K562 (cell line): ENCODE results near the gene TCP10L. TPM values are rescaled to one million over a fixed set of nuclear protein-coding genes. Genes with fewer than 3 reads are reported as not detected.

Experiments used
- BCLAF1 ChIP-seq, 2 experiments: fragments of 450-650 bp in 1 of 2; IDR thresholded peaks; 2 replicates each; pipeline ENCODE4 v1.6.1; 2011 to 2017; ENCODE audit warnings: low read depth in 2 of 2, antibody characterized with exemption in 1 of 2, borderline replicate concordance in 1 of 2, low read length in 1 of 2, mild to moderate bottlenecking in 1 of 2, mixed read lengths in 1 of 2; ENCODE audit not compliant: control insufficient read depth in 1 of 2
- BRF1 ChIP-seq: IDR thresholded peaks from 3 replicates; pipeline ENCODE4 v1.6.1; 2011; ENCODE audit warnings: borderline replicate concordance, mild to moderate bottlenecking; ENCODE audit not compliant: insufficient read length; ENCODE audit errors: extremely low read depth
- CBX5 ChIP-seq: IDR thresholded peaks from 2 replicates; pipeline ENCODE4 v1.6.1; 2014; ENCODE audit warnings: low read depth, borderline replicate concordance
- DMBX1 ChIP-seq: fragments of 250-450 bp; sonication (Bioruptor Pico); IDR thresholded peaks from 2 replicates; pipeline ENCODE4 v1.8.0; 2022; ENCODE audit warnings: inconsistent platforms, mild to moderate bottlenecking, moderate library complexity, borderline replicate concordance
- ELK1 ChIP-seq: sonication (generic); formaldehyde crosslinking; IDR thresholded peaks from 2 replicates; pipeline ENCODE4 v1.8.1; 2022; ENCODE audit warnings: missing genetic modification reagents
- SLC30A9 ChIP-seq: fragments of 250-450 bp; sonication (Bioruptor Pico); IDR thresholded peaks from 2 replicates; pipeline ENCODE4 v1.8.0; 2022; ENCODE audit warnings: mild to moderate bottlenecking, moderate library complexity
- SNIP1 ChIP-seq: fragments of 450-650 bp; IDR thresholded peaks from 2 replicates; pipeline ENCODE4 v1.7.1; 2017; ENCODE audit warnings: low read depth, mild to moderate bottlenecking
- TSHZ1 ChIP-seq: fragments of 250-450 bp; sonication (Bioruptor Pico); IDR thresholded peaks from 2 replicates; pipeline ENCODE4 v1.4.0; 2020; ENCODE audit warnings: mild to moderate bottlenecking, moderate library complexity
- WHSC1 ChIP-seq: IDR thresholded peaks from one replicate; pipeline ENCODE4 v1.6.1; 2012; ENCODE audit warnings: low read length, control low read depth, inconsistent platforms
- ZNF124 ChIP-seq: sonication (generic); formaldehyde crosslinking; IDR thresholded peaks from 2 replicates; pipeline ENCODE4 v1.8.1; 2022; ENCODE audit warnings: missing genetic modification reagents
- ZNF175 ChIP-seq: fragments of 200-800 bp; sonication (Bioruptor generic); IDR thresholded peaks from 2 replicates; pipeline ENCODE4 v1.6.1; 2016; ENCODE audit warnings: low read depth, mild to moderate bottlenecking, missing genetic modification characterization, missing compliant biosample characterization
- ZNF277 ChIP-seq: fragments of 250-450 bp; sonication (Bioruptor Pico); IDR thresholded peaks from 2 replicates; pipeline ENCODE4 v1.8.0; 2022; ENCODE audit warnings: inconsistent platforms, mild to moderate bottlenecking, moderate library complexity, borderline replicate concordance
- ZNF696 ChIP-seq: fragments of 250-450 bp; sonication (Bioruptor Pico); conservative IDR thresholded peaks from 2 replicates; pipeline ENCODE4 v1.4.0; 2020; ENCODE audit warnings: mild to moderate bottlenecking, moderate library complexity
- polyA plus RNA-seq, 8 experiments: library from polyadenylated mRNA; depleted of rRNA in 4 of 8; stranded (reverse) in 5 of 8; unstranded in 3 of 8; fragments of >200 nt; fragmentation: Nextera tagmentation in 2 of 8; fragmentation: Illumina TruSeq in 1 of 8; extraction: Ambion mirVana in 2 of 8; extraction: Trizol in 1 of 8; gene quantifications; 2 replicates each; pipeline versions ENCODE4 v1.2.1 to v1.2.3, GENCODE V29; 2011 to 2014; ENCODE audit warnings: inconsistent platforms in 1 of 8, missing spikeins in 1 of 8
- total RNA-seq, 7 experiments: library from RNA; depleted of rRNA in 6 of 7; stranded (reverse); fragments of >200 nt in 6 of 7; fragmentation: Illumina TruSeq in 2 of 7; extraction: Trizol in 2 of 7; gene quantifications; 2 replicates each; pipeline versions ENCODE4 v1.2.1 to v1.2.3, GENCODE V29; 2011 to 2021; ENCODE audit warnings: low replicate concordance in 1 of 7
- TF ChIP-seq, protein P1 (sequence below): sonication (generic); formaldehyde crosslinking; IDR thresholded peaks from 2 replicates; pipeline ENCODE4 v1.5.0; 2020; ENCODE audit warnings: missing genetic modification reagents

The TCP10L gene
- total and polyA plus RNA-seq, 9 of the 15 experiments (the other 6 are each of a cell fraction or from before 2014, with no cell fraction given) = 0.34 to 0.91 (median 0.56) TPM; not detected in 2

DNA sequence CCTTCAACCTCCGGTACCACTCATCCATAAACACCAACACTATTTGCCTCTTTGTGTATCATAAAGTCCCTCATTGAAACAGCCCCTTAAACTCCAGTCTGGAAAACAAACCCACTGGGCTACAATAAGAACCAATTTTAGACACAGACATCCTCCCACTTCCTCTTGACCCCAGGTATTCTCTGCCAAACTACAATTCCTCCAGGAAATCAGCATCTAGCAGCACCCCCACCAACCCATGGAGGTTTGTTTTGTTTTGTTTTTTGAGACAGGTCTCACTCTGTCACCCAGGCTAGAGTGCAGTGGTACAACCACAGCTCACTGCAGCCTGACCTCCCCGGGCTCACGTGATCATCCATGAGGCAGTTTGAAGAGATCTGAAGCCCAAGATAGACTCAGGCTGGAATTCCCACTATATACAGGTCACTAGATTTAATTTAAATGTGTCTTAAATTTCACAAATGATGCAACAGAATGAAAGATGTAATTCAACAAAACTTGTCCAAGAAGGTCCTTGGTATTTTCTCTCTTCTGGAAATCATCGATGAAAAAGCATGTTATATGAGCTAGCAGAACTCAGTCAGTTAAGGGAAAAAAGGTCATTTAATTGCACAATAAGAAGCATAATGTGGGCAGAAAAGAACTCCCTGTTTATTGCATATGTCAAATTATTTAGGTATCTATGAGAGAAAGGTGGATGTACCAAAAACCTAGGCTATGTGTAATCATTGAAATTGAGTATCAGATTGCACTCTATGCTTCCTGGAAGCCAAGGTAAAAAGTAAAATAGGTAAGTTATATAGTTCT lies 30.3 kb downstream of the TCP10L start (continued):
- TF ChIP-seq TSHZ1 (CRISPR knock-in tag) (no peak), CBX5 (no peak), SNIP1 (no peak), WHSC1 (no peak), SLC30A9 (CRISPR knock-in tag) (no peak), ELK1 (CRISPR knock-in tag) (no peak), ZNF277 (CRISPR knock-in tag) (no peak), BRF1 (no peak), BCLAF1 (IDR thresholded peaks at IDR 0.05; ENCODE audit: borderline replicate concordance in 1 of 2, control insufficient read depth in 1 of 2, low read depth in 2 of 2, low read length in 1 of 2) (no peak), ZNF175 (CRISPR knock-in tag) (0 out of 2 replicates have a peak, but pooled peaks have one; percentile 44), ZNF696 (no peak), DMBX1 (CRISPR knock-in tag) (no peak), ZNF124 (CRISPR knock-in tag) (no peak)
- TF ChIP-seq, protein P1, sequence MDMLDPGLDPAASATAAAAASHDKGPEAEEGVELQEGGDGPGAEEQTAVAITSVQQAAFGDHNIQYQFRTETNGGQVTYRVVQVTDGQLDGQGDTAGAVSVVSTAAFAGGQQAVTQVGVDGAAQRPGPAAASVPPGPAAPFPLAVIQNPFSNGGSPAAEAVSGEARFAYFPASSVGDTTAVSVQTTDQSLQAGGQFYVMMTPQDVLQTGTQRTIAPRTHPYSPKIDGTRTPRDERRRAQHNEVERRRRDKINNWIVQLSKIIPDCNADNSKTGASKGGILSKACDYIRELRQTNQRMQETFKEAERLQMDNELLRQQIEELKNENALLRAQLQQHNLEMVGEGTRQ (CRISPR knock-in tag) = peak; percentile 92
